ENCODE data around the gene FKBP3. TPM values are rescaled to one million over a fixed set of nuclear protein-coding genes. Genes with fewer than 3 reads are reported as not detected.

Gene FKBP3
- total and polyA plus RNA-seq, 2 experiments from 2014 or later: 114 to 699 TPM

- peaks cover 79% of the 10 kb centered on the region for H3K36me3 Mint-ChIP-seq (ENCODE audit: low read depth)
- H2AFZ ChIP-seq: no peak overlapping the region
- H3K9me2 ChIP-seq (ENCODE audit: insufficient read depth): no peaks in the 10 kb centered on the region
- TF ChIP-seq REST (IDR thresholded peaks at IDR 0.05; ENCODE audit: unreplicated experiment) (no peak), EZH2phosphoT487 (IDR thresholded peaks at IDR 0.05; ENCODE audit: unreplicated experiment) (no peak), ZNF331 (CRISPR knock-in tag; IDR thresholded peaks at IDR 0.05; ENCODE audit: low read depth) (no peak), STAT1 (IDR thresholded peaks at IDR 0.05; ENCODE audit: unreplicated experiment) (no peak), POLR2AphosphoS5 (IDR thresholded peaks at IDR 0.05; ENCODE audit: low read depth) (no peak), ZNF114 (CRISPR knock-in tag; IDR thresholded peaks at IDR 0.05) (no peak), EZH2 (IDR thresholded peaks at IDR 0.05; ENCODE audit: low read depth, unreplicated experiment) (no peak), JUNB (IDR thresholded peaks at IDR 0.05; ENCODE audit: unreplicated experiment) (no peak), NANOG (IDR thresholded peaks at IDR 0.05; ENCODE audit: borderline replicate concordance) (no peak), CREB1 (CRISPR knock-in tag; IDR thresholded peaks at IDR 0.05; ENCODE audit: low read depth) (no peak), ETS1 (IDR thresholded peaks at IDR 0.05) (no peak)
- TF ChIP-seq, protein P1, sequence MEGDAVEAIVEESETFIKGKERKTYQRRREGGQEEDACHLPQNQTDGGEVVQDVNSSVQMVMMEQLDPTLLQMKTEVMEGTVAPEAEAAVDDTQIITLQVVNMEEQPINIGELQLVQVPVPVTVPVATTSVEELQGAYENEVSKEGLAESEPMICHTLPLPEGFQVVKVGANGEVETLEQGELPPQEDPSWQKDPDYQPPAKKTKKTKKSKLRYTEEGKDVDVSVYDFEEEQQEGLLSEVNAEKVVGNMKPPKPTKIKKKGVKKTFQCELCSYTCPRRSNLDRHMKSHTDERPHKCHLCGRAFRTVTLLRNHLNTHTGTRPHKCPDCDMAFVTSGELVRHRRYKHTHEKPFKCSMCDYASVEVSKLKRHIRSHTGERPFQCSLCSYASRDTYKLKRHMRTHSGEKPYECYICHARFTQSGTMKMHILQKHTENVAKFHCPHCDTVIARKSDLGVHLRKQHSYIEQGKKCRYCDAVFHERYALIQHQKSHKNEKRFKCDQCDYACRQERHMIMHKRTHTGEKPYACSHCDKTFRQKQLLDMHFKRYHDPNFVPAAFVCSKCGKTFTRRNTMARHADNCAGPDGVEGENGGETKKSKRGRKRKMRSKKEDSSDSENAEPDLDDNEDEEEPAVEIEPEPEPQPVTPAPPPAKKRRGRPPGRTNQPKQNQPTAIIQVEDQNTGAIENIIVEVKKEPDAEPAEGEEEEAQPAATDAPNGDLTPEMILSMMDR (conservative IDR thresholded peaks at IDR 0.05; ENCODE audit: low read depth in 2 of 2): no peak
- TF ChIP-seq, protein P2, sequence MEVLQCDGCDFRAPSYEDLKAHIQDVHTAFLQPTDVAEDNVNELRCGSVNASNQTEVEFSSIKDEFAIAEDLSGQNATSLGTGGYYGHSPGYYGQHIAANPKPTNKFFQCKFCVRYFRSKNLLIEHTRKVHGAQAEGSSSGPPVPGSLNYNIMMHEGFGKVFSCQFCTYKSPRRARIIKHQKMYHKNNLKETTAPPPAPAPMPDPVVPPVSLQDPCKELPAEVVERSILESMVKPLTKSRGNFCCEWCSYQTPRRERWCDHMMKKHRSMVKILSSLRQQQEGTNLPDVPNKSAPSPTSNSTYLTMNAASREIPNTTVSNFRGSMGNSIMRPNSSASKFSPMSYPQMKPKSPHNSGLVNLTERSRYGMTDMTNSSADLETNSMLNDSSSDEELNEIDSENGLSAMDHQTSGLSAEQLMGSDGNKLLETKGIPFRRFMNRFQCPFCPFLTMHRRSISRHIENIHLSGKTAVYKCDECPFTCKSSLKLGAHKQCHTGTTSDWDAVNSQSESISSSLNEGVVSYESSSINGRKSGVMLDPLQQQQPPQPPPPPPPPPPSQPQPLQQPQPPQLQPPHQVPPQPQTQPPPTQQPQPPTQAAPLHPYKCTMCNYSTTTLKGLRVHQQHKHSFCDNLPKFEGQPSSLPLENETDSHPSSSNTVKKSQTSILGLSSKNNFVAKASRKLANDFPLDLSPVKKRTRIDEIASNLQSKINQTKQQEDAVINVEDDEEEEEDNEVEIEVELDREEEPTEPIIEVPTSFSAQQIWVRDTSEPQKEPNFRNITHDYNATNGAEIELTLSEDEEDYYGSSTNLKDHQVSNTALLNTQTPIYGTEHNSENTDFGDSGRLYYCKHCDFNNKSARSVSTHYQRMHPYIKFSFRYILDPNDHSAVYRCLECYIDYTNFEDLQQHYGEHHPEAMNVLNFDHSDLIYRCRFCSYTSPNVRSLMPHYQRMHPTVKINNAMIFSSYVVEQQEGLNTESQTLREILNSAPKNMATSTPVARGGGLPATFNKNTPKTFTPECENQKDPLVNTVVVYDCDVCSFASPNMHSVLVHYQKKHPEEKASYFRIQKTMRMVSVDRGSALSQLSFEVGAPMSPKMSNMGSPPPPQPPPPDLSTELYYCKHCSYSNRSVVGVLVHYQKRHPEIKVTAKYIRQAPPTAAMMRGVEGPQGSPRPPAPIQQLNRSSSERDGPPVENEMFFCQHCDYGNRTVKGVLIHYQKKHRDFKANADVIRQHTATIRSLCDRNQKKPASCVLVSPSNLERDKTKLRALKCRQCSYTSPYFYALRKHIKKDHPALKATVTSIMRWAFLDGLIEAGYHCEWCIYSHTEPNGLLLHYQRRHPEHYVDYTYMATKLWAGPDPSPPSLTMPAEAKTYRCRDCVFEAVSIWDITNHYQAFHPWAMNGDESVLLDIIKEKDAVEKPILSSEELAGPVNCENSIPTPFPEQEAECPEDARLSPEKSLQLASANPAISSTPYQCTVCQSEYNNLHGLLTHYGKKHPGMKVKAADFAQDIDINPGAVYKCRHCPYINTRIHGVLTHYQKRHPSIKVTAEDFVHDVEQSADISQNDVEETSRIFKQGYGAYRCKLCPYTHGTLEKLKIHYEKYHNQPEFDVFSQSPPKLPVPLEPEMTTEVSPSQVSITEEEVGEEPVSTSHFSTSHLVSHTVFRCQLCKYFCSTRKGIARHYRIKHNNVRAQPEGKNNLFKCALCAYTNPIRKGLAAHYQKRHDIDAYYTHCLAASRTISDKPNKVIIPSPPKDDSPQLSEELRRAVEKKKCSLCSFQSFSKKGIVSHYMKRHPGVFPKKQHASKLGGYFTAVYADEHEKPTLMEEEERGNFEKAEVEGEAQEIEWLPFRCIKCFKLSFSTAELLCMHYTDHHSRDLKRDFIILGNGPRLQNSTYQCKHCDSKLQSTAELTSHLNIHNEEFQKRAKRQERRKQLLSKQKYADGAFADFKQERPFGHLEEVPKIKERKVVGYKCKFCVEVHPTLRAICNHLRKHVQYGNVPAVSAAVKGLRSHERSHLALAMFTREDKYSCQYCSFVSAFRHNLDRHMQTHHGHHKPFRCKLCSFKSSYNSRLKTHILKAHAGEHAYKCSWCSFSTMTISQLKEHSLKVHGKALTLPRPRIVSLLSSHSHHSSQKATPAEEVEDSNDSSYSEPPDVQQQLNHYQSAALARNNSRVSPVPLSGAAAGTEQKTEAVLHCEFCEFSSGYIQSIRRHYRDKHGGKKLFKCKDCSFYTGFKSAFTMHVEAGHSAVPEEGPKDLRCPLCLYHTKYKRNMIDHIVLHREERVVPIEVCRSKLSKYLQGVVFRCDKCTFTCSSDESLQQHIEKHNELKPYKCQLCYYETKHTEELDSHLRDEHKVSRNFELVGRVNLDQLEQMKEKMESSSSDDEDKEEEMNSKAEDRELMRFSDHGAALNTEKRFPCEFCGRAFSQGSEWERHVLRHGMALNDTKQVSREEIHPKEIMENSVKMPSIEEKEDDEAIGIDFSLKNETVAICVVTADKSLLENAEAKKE (CRISPR knock-in tag; IDR thresholded peaks at IDR 0.05): no peak
- H3K9me3 Mint-ChIP-seq: no peaks in the 10 kb centered on the region
- no peak overlapping the region for H3K4me3 ChIP-seq
- no peak overlapping the region for H3K27ac Mint-ChIP-seq
- no peaks in the 10 kb centered on the region for H3K4me1 ChIP-seq (ENCODE audit: insufficient read depth)
- H4K20me1 ChIP-seq (replicated peaks; ENCODE audit: insufficient read depth): peaks cover 16% of the 10 kb centered on the region
- no peaks in the 10 kb centered on the region for H3K4me1 Mint-ChIP-seq
- no peak overlapping the region for H3K27ac ChIP-seq (ENCODE audit: low read depth)
- no peaks in the 10 kb centered on the region for H3K27me3 ChIP-seq (ENCODE audit: insufficient read depth)
- H3K27me3 Mint-ChIP-seq (ENCODE audit: insufficient read depth, low read depth, poor library complexity): no peaks in the 10 kb centered on the region
- no peak overlapping the region for H3K4me2 ChIP-seq
- no peaks in the 10 kb centered on the region for H3K79me2 ChIP-seq (replicated peaks; ENCODE audit: insufficient read depth)
- H3F3A ChIP-seq (replicated peaks; ENCODE audit: low read depth): no peaks in the 10 kb centered on the region; the same call in 1 of the 2 replicates
- DNase-seq (ENCODE audit: low spot score) (no peak), ATAC-seq (no peak)
- H3K4me3 Mint-ChIP-seq: no peak overlapping the region
- peaks cover 63% of the 10 kb centered on the region for H3K36me3 ChIP-seq (ENCODE audit: insufficient read depth)
These were observed 15.7 kb downstream of the FKBP3 start for GRCh38 chr14:45118594-45118993.
